GM12878 (cell line): ENCODE data around the gene BHLHE23.

Experiments used
- BRCA1 ChIP-seq: IDR thresholded peaks from 2 replicates; pipeline ENCODE4 v1.6.1; 2011; ENCODE audit warnings: low read depth, low read length, improper control_type of control experiment
- EGR1 ChIP-seq, 2 experiments: IDR thresholded peaks; 1 replicate in 1 of 2; 2 replicates in 1 of 2; pipeline ENCODE4 v1.6.1; 2011 to 2012; ENCODE audit warnings: low read depth in 2 of 2, low read length in 2 of 2, borderline replicate concordance in 1 of 2, mild to moderate bottlenecking in 1 of 2, moderate library complexity in 1 of 2
- ETV6 ChIP-seq, 2 experiments: fragments of 450-650 bp in 1 of 2; IDR thresholded peaks in 1 of 2; conservative IDR thresholded peaks in 1 of 2; 2 replicates each; pipeline ENCODE4 v1.6.1; 2014; ENCODE audit warnings: antibody characterized with exemption in 1 of 2, borderline replicate concordance in 1 of 2, low read depth in 1 of 2, mild to moderate bottlenecking in 1 of 2, moderate library complexity in 1 of 2
- EZH2 ChIP-seq: IDR thresholded peaks from 2 replicates; pipeline ENCODE4 v1.6.1; 2012; ENCODE audit warnings: low read depth, mild to moderate bottlenecking, control low read depth, inconsistent platforms, low read length, borderline replicate concordance; ENCODE audit not compliant: control insufficient read depth
- NFXL1 ChIP-seq: fragments of 450-650 bp; IDR thresholded peaks from 2 replicates; pipeline ENCODE4 v1.6.1; 2017; ENCODE audit warnings: antibody characterized with exemption, mild to moderate bottlenecking, borderline replicate concordance
- POLR2AphosphoS5 ChIP-seq: IDR thresholded peaks from 2 replicates; pipeline ENCODE4 v1.6.1; 2011; ENCODE audit warnings: mild to moderate bottlenecking, low read length, inconsistent platforms
- ZNF274 ChIP-seq: IDR thresholded peaks from one replicate; pipeline ENCODE4 v1.8.0; 2011; ENCODE audit not compliant: insufficient read length, insufficient read depth
- TF ChIP-seq, protein P1 (sequence below), 3 experiments: IDR thresholded peaks in 2 of 3; conservative IDR thresholded peaks in 1 of 3; 2 replicates each; pipeline ENCODE4 v1.5.1; 2011; ENCODE audit warnings: low read depth in 3 of 3, low read length in 3 of 3, mild to moderate bottlenecking in 3 of 3, control low read depth in 2 of 3, moderate library complexity in 2 of 3, inconsistent platforms in 1 of 3, mixed read lengths in 1 of 3; ENCODE audit not compliant: control insufficient read depth in 2 of 3, insufficient read depth in 1 of 3; ENCODE audit errors: extremely low read depth in 1 of 3

DNA sequence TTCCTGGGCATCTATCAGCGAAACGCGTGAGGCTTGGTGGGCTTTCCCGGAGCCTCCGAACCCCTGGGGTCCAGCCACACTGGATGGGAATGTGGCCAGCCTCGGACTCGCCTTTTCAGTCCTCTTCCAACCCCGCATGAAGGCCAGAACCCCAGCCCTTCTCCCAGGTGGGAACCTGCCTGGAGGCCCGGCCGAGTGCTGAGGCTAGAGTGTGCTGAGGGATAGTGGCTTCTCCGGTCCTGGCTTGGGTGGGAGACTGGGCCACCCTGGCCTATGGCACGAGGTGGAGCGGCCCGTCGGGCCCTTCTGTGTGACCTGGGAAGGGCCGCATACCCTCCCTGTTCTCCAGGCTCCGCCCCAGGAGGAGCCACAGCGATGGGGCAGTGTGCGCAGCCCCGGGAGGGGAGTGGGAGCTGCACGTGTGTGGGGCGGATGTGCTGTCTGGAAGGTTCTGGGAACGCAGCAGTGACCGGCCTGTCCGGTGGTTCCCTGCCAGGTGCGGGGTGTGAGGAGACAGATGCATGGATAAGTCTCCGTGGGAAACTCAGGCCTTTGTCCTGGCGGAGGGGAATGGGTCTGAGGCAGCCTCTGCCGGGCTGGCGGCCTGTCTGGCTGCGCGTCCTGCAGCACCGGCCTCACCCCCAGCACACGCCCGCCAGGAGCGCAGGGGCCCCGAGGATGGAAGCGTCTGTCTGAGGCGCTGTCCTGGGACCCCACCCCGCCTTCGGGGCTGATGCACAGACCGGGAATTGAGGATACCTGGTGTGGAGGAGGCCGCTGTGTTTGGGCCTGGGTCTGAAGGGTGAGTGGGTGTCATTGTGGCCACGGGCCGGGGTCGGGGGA lies 1.1 kb upstream of the BHLHE23 start:
- TF ChIP-seq, protein P1, sequence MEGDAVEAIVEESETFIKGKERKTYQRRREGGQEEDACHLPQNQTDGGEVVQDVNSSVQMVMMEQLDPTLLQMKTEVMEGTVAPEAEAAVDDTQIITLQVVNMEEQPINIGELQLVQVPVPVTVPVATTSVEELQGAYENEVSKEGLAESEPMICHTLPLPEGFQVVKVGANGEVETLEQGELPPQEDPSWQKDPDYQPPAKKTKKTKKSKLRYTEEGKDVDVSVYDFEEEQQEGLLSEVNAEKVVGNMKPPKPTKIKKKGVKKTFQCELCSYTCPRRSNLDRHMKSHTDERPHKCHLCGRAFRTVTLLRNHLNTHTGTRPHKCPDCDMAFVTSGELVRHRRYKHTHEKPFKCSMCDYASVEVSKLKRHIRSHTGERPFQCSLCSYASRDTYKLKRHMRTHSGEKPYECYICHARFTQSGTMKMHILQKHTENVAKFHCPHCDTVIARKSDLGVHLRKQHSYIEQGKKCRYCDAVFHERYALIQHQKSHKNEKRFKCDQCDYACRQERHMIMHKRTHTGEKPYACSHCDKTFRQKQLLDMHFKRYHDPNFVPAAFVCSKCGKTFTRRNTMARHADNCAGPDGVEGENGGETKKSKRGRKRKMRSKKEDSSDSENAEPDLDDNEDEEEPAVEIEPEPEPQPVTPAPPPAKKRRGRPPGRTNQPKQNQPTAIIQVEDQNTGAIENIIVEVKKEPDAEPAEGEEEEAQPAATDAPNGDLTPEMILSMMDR (IDR thresholded peaks at IDR 0.05 in 2 of 3, conservative IDR thresholded peaks at IDR 0.05 in 1 of 3; ENCODE audit: control insufficient read depth in 2 of 3, extremely low read depth in 1 of 3, insufficient read depth in 1 of 3, low read depth in 3 of 3, low read length in 3 of 3) = no peak
- TF ChIP-seq ETV6 (conservative IDR thresholded peaks at IDR 0.05 in 1 of 2, IDR thresholded peaks at IDR 0.05 in 1 of 2; ENCODE audit: borderline replicate concordance in 1 of 2, low read depth in 1 of 2) (no peak), EGR1 (IDR thresholded peaks at IDR 0.05; ENCODE audit: borderline replicate concordance in 1 of 2, low read depth in 2 of 2, low read length in 2 of 2) (no peak), NFXL1 (no peak), EZH2 (no peak), BRCA1 (no peak), ZNF274 (no peak), POLR2AphosphoS5 (no peak)
